GM12878 (cell line): ENCODE results near the gene SFXN2. TPM values are rescaled to one million over a fixed set of nuclear protein-coding genes. Genes with fewer than 3 reads are reported as not detected.

Experiments used
- ATAC-seq: fragments of 200-7000 bp; cut with Tn5 transposase; 3 replicates; pipeline ENCODE4 v1.9.1; 2020; ENCODE audit warnings: mild to moderate bottlenecking, moderate library complexity
- BruUV-seq: library from RNA; stranded (reverse); fragments of 400-500 nt; replicated peaks from 2 replicates; lab custom pipeline; 2021; lab: Mats Ljungman, UMichigan
- CTCF ChIA-PET: fragments of 300-600 bp; sonication (Branson Sonifier 250); formaldehyde crosslinking; extraction: SDS; loops from one replicate; lab custom pipeline; 2021; ENCODE audit warnings: inconsistent platforms; lab: Yijun Ruan, JAX
- POLR2A ChIA-PET: fragments of 350-600 bp; formaldehyde crosslinking; extraction: SDS; loops from one replicate; lab custom pipeline; 2021; ENCODE audit warnings: inconsistent platforms; lab: Charles Lee
- RAD21 ChIA-PET: fragments of 300-600 bp; sonication (Branson Sonifier 250); formaldehyde crosslinking; loops from one replicate; lab custom pipeline; 2023; ENCODE audit warnings: antibody characterized with exemption; ENCODE audit not compliant: unreplicated experiment; lab: Charles Lee
- SMC1A ChIA-PET: fragments of 300-600 bp; sonication (Branson Sonifier 250); formaldehyde crosslinking; loops from one replicate; lab custom pipeline; 2023; ENCODE audit not compliant: unreplicated experiment, uncharacterized antibody; lab: Charles Lee
- DNase-seq: peaks from one replicate; pipeline ENCODE4 v3.0.0-alpha.2; 2011; ENCODE audit warnings: low read depth, low spot score
- FAIRE-seq: peaks from 3 replicates; lab custom pipeline; 2011; peaks lifted over from hg19 to GRCh38; lab: Jason Lieb, UNC
- H2AFZ ChIP-seq: 2 replicates; pipeline ENCODE4 v1.6.0; 2011; ENCODE audit warnings: low read depth, low read length, control low read depth; ENCODE audit not compliant: control insufficient read depth
- H3K27ac ChIP-seq: 2 replicates; pipeline ENCODE4 v1.5.1; 2011; ENCODE audit warnings: control low read depth; ENCODE audit not compliant: control insufficient read depth, insufficient read depth
- H3K27me3 ChIP-seq, 2 experiments: replicated peaks in 1 of 2; 2 replicates each; pipeline versions ENCODE4 v1.6.0 to v1.6.1; 2011; ENCODE audit warnings: low read length in 1 of 2; ENCODE audit not compliant: control insufficient read depth in 2 of 2, insufficient read depth in 2 of 2
- H3K36me3 ChIP-seq, 2 experiments: 2 replicates each; pipeline ENCODE4 v1.5.1; 2011; ENCODE audit warnings: low read length in 1 of 2; ENCODE audit not compliant: control insufficient read depth in 2 of 2, insufficient read depth in 2 of 2
- H3K4me1 ChIP-seq: 2 replicates; pipeline ENCODE4 v1.6.1; 2011; ENCODE audit warnings: mild to moderate bottlenecking, low read length, moderate library complexity, mixed read lengths; ENCODE audit not compliant: control insufficient read depth, insufficient read depth
- H3K4me2 ChIP-seq: 2 replicates; pipeline ENCODE4 v1.6.0; 2011; ENCODE audit warnings: control low read depth; ENCODE audit not compliant: control insufficient read depth, insufficient read depth
- H3K4me3 ChIP-seq: fragments of 200-600 bp; sonication (generic); 2 replicates; pipeline ENCODE4 v1.5.1; 2016
- H3K79me2 ChIP-seq: 2 replicates; pipeline ENCODE4 v1.6.0; 2011; ENCODE audit warnings: low read length; ENCODE audit not compliant: control insufficient read depth, insufficient read depth
- H3K9ac ChIP-seq: 2 replicates; pipeline ENCODE4 v1.8.0; 2011; ENCODE audit warnings: low read length, control low read depth, mixed read lengths; ENCODE audit not compliant: control insufficient read depth, insufficient read depth
- H3K9me3 ChIP-seq: replicated peaks from 3 replicates; pipeline ENCODE4 v1.5.1; 2011; ENCODE audit warnings: mild to moderate bottlenecking, low read length; ENCODE audit not compliant: control insufficient read depth, insufficient read depth
- H4K20me1 ChIP-seq: 2 replicates; pipeline ENCODE4 v1.6.0; 2011; ENCODE audit not compliant: control insufficient read depth, insufficient read depth
- ATF7 ChIP-seq: fragments of 450-650 bp; IDR thresholded peaks from 2 replicates; pipeline ENCODE4 v1.6.1; 2016; ENCODE audit warnings: low read depth, mild to moderate bottlenecking
- BHLHE40 ChIP-seq, 2 experiments: fragments of 450-650 bp in 1 of 2; IDR thresholded peaks; 2 replicates each; pipeline ENCODE4 v1.6.1; 2011 to 2017; ENCODE audit warnings: low read depth in 2 of 2, borderline replicate concordance in 1 of 2, improper control_type of control experiment in 1 of 2, low read length in 1 of 2, mild to moderate bottlenecking in 1 of 2
- FOXK2 ChIP-seq: fragments of 450-650 bp; IDR thresholded peaks from 2 replicates; pipeline ENCODE4 v1.6.1; 2017; ENCODE audit warnings: mild to moderate bottlenecking, moderate library complexity
- HCFC1 ChIP-seq: fragments of 150-350 bp; IDR thresholded peaks from 2 replicates; pipeline ENCODE4 v1.6.1; 2014; ENCODE audit warnings: low read length
- NR2F1 ChIP-seq: fragments of 450-650 bp; conservative IDR thresholded peaks from 2 replicates; pipeline ENCODE4 v1.6.1; 2017; ENCODE audit warnings: mild to moderate bottlenecking
- RCOR1 ChIP-seq: conservative IDR thresholded peaks from 2 replicates; pipeline ENCODE4 v1.6.1; 2012; ENCODE audit warnings: low read depth, low read length, improper control_type of control experiment
- ZNF24 ChIP-seq: fragments of 450-650 bp; IDR thresholded peaks from 2 replicates; pipeline ENCODE4 v1.6.1; 2017; ENCODE audit warnings: antibody characterized with exemption, mild to moderate bottlenecking
- WGBS: methylation state at CpG from one replicate; pipeline ENCODE4 v1.1.6; 2016; ENCODE audit warnings: low lambda C conversion rate; ENCODE audit not compliant: insufficient replicate concordance, insufficient coverage; ENCODE audit errors: missing lambda C conversion rate; 5-methylcytosine and 5-hydroxymethylcytosine counted together
- in situ Hi-C: fragments of 300-500 bp; cut with MboI; formaldehyde crosslinking; loops from 9 replicates; pipeline ENCODE4 v1.14.3; 2018; ENCODE audit warnings: mixed read lengths
- intact Hi-C: fragments of 100-400 bp; cut with micrococcal nuclease; formaldehyde crosslinking; loops from one replicate; pipeline ENCODE4 v1.14.2; 2022; ENCODE audit not compliant: unreplicated experiment
- polyA plus RNA-seq, 11 experiments: library from polyadenylated mRNA; depleted of rRNA in 4 of 11; unstranded in 6 of 11; stranded (reverse) in 5 of 11; fragments of >200 nt; fragmentation: Nextera tagmentation in 4 of 11; fragmentation: Illumina TruSeq in 1 of 11; extraction: Ambion mirVana in 4 of 11; extraction: Trizol in 1 of 11; gene quantifications; 1 replicate in 1 of 11; 2 replicates in 10 of 11; pipeline versions ENCODE4 v1.2.1 to v1.2.3, GENCODE V29; 2011 to 2016; ENCODE audit warnings: inconsistent platforms in 2 of 11, missing spikeins in 2 of 11, low read depth in 1 of 11
- total RNA-seq, 4 experiments: library from RNA; depleted of rRNA in 3 of 4; stranded (reverse); fragments of >200 nt in 3 of 4; fragmentation: Illumina TruSeq in 1 of 4; extraction: Trizol in 1 of 4; gene quantifications; 2 replicates each; pipeline versions ENCODE4 v1.2.1 to v1.2.3, GENCODE V29; 2013 to 2021
- TF ChIP-seq, protein P1 (sequence below): IDR thresholded peaks from 2 replicates; pipeline ENCODE4 v1.6.1; 2012; ENCODE audit warnings: improper control_type of control experiment, low read depth, low read length; ENCODE audit not compliant: insufficient replicate concordance

SFXN2 gene
- total and polyA plus RNA-seq, 10 of the 15 experiments (the other 5 are each of a cell fraction or from before 2014, with no cell fraction given), result 8.8 to 22.5 (median 18.5) TPM

DNA sequence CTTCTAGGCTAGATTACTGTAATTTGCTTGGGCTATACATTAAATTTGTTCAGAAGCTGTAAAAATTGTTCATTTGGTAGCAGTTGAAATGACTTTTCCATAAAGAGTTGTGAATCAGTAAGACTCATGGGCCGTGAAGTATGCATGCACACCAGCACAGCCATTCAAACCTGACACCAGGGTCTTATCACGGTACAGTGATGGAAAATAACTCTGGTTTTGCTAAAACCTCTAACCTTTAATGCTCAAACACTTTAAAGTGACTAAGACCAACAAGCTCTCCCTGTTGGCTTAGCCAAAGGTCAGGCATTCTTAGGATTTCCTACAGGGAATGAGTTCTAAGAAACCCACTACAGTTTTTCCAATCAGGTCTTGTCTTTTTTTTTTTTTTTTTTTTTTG lies 11.7 kb upstream of the SFXN2 start:
- no peak for FAIRE-seq
- H3K27ac ChIP-seq, result no peak overlapping the region
- H4K20me1 ChIP-seq, result no peaks in the 10 kb centered on the region
- no TSS peak for BruUV-seq
- no peaks in the 10 kb centered on the region for H3K9me3 ChIP-seq
- DNase-seq, result no peak
- RAD21 ChIA-PET, result interaction anchor here (0.7 to 1.8 kb wide), 2 partner anchors 11 to 25 kb away, joined by 4 to 5 read pairs; partner anchors contain the start of genes ARL3 and SFXN2
- TF ChIP-seq BHLHE40 (IDR thresholded peaks at IDR 0.05; ENCODE audit: borderline replicate concordance in 1 of 2, low read depth in 2 of 2, low read length in 1 of 2) (no peak), ZNF24 (no peak), ATF7 (no peak), RCOR1 (no peak), FOXK2 (no peak), HCFC1 (no peak), NR2F1 (no peak)
- TF ChIP-seq, protein P1, sequence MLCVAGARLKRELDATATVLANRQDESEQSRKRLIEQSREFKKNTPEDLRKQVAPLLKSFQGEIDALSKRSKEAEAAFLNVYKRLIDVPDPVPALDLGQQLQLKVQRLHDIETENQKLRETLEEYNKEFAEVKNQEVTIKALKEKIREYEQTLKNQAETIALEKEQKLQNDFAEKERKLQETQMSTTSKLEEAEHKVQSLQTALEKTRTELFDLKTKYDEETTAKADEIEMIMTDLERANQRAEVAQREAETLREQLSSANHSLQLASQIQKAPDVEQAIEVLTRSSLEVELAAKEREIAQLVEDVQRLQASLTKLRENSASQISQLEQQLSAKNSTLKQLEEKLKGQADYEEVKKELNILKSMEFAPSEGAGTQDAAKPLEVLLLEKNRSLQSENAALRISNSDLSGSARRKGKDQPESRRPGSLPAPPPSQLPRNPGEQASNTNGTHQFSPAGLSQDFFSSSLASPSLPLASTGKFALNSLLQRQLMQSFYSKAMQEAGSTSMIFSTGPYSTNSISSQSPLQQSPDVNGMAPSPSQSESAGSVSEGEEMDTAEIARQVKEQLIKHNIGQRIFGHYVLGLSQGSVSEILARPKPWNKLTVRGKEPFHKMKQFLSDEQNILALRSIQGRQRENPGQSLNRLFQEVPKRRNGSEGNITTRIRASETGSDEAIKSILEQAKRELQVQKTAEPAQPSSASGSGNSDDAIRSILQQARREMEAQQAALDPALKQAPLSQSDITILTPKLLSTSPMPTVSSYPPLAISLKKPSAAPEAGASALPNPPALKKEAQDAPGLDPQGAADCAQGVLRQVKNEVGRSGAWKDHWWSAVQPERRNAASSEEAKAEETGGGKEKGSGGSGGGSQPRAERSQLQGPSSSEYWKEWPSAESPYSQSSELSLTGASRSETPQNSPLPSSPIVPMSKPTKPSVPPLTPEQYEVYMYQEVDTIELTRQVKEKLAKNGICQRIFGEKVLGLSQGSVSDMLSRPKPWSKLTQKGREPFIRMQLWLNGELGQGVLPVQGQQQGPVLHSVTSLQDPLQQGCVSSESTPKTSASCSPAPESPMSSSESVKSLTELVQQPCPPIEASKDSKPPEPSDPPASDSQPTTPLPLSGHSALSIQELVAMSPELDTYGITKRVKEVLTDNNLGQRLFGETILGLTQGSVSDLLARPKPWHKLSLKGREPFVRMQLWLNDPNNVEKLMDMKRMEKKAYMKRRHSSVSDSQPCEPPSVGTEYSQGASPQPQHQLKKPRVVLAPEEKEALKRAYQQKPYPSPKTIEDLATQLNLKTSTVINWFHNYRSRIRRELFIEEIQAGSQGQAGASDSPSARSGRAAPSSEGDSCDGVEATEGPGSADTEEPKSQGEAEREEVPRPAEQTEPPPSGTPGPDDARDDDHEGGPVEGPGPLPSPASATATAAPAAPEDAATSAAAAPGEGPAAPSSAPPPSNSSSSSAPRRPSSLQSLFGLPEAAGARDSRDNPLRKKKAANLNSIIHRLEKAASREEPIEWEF, result no peak
- TF ChIP-seq, all 136 proteins: peak for 0
- ChIA-PET POLR2A (interaction anchor here (0.6 to 2.5 kb wide), 8 partner anchors 9 to 900 kb away, joined by 3 to 21 read pairs (median 5); no protein-coding TSS in a partner anchor), SMC1A (interaction anchor here (0.8 to 3.9 kb wide), 3 partner anchors 9 to 26 kb away, joined by 3 to 32 read pairs (median 12); no protein-coding TSS in a partner anchor), CTCF (interaction anchor here (0.6 to 3.0 kb wide), 3 partner anchors 24 to 263 kb away, joined by 3 to 13 read pairs (median 7); no protein-coding TSS in a partner anchor)
- peaks cover 7% of the 10 kb centered on the region for H3K79me2 ChIP-seq
- no peak overlapping the region for H3K4me3 ChIP-seq
- H3K9ac ChIP-seq, result no peak overlapping the region
- H3K4me2 ChIP-seq, result no peak overlapping the region
- WGBS, result 70% methylated on average over 2 of the region's 2 CpGs
- no peak for ATAC-seq
- in situ Hi-C loops (no loop called here), intact Hi-C loops (no loop called here)
- peaks cover 4 to 7% of the 10 kb centered on the region in 2 experiments for H3K36me3 ChIP-seq
- no peaks in the 10 kb centered on the region for H3K27me3 ChIP-seq
- no peak overlapping the region for H2AFZ ChIP-seq
- H3K4me1 ChIP-seq, result peaks cover 6% of the 10 kb centered on the region
